ENCODE measurements around the gene ABCF2.

GRCh38 chr7:151202836-151203235, 24.2 kb downstream of the ABCF2 start:
- TF ChIP-seq GATA2 (IDR thresholded peaks at IDR 0.05; ENCODE audit: low read depth, low read length), result no peak
- TF ChIP-seq GATA3 (IDR thresholded peaks at IDR 0.05; ENCODE audit: low read depth, low read length), result no peak

Measured in SH-SY5Y (cell line).